Measurements from ENCODE around the gene HSPB9. TPM values are rescaled to one million over a fixed set of nuclear protein-coding genes. Genes with fewer than 3 reads are reported as not detected.

HSPB9 gene
- total RNA-seq, 1 donor from 2014 or later = not detected

DNA sequence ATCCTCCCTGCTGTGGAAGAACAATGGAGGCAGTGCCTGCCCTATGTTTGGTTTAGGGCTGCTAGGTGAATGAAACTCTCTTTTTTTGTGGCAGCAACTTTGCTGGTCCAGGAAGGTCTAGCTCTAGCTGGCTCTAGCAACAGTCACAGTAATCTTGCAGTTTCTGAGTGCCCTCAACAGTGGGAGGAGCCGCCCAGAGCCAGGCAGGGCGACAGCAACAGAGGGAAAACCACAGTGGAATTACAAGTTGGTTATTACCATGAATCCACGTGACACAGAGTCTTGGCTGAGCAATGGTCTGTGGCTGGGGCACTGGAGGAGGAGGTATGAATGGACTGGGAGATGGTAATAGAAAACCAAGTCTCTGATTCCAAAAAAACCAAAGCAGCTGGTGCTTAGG is 10.3 kb downstream of the HSPB9 start:
- Mint-ChIP-seq H3K36me3 (ENCODE audit: unreplicated experiment) (peaks cover 20% of the 10 kb centered on the region), H3K4me3 (ENCODE audit: unreplicated experiment) (no peak overlapping the region), H3K27me3 (ENCODE audit: unreplicated experiment) (no peaks in the 10 kb centered on the region), H3K4me1 (ENCODE audit: unreplicated experiment) (peaks cover 30% of the 10 kb centered on the region), H3K9me3 (ENCODE audit: unreplicated experiment) (no peaks in the 10 kb centered on the region), H3K27ac (ENCODE audit: unreplicated experiment) (peak overlapping the region; percentile 63)
- DNase-seq (ENCODE audit: extremely low spot score, unreplicated experiment) = no peak
- TF ChIP-seq, protein P1, sequence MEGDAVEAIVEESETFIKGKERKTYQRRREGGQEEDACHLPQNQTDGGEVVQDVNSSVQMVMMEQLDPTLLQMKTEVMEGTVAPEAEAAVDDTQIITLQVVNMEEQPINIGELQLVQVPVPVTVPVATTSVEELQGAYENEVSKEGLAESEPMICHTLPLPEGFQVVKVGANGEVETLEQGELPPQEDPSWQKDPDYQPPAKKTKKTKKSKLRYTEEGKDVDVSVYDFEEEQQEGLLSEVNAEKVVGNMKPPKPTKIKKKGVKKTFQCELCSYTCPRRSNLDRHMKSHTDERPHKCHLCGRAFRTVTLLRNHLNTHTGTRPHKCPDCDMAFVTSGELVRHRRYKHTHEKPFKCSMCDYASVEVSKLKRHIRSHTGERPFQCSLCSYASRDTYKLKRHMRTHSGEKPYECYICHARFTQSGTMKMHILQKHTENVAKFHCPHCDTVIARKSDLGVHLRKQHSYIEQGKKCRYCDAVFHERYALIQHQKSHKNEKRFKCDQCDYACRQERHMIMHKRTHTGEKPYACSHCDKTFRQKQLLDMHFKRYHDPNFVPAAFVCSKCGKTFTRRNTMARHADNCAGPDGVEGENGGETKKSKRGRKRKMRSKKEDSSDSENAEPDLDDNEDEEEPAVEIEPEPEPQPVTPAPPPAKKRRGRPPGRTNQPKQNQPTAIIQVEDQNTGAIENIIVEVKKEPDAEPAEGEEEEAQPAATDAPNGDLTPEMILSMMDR (IDR thresholded peaks at IDR 0.05) = no peak

DNA sequence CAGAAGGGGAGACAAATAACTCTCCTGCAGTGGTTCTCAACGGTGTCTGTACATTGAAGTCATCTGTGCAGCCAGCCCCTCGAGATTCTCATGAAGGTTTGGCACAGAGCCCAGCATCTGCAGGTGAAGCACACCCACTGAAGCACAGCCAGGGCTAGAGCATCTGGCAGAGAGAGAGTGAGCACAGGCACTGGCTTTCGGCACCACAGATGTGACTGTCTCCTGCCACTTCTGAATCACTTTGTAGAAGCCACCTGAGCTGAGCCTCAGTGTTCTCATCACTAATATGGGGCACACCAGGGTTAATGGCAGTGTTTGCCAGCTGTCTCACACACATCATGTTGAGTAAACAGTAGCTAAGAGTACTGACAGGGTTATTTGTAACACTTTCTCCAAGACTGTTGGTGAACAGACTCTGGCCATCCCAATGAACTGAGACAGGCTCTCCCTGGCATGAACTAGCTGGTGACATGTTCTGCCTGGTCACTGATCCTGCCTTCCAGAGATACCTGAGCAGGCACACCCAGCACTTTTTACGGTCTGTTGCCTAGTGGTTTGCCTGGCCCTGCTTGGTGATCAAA is 10.9 kb downstream of the HSPB9 start:
- H3K9me3 Mint-ChIP-seq (ENCODE audit: unreplicated experiment) = no peaks in the 10 kb centered on the region
- no peak overlapping the region for H3K4me3 Mint-ChIP-seq (ENCODE audit: unreplicated experiment)
- TF ChIP-seq, protein P1 (IDR thresholded peaks at IDR 0.05) = no peak
- no peaks in the 10 kb centered on the region for H3K27me3 Mint-ChIP-seq (ENCODE audit: unreplicated experiment)
- H3K36me3 Mint-ChIP-seq (ENCODE audit: unreplicated experiment) = peaks cover 14% of the 10 kb centered on the region
- H3K4me1 Mint-ChIP-seq (ENCODE audit: unreplicated experiment) = peaks cover 30% of the 10 kb centered on the region
- H3K27ac Mint-ChIP-seq (ENCODE audit: unreplicated experiment) = peak overlapping the region; percentile 63
- DNase-seq (ENCODE audit: extremely low spot score, unreplicated experiment) = no peak

DNA sequence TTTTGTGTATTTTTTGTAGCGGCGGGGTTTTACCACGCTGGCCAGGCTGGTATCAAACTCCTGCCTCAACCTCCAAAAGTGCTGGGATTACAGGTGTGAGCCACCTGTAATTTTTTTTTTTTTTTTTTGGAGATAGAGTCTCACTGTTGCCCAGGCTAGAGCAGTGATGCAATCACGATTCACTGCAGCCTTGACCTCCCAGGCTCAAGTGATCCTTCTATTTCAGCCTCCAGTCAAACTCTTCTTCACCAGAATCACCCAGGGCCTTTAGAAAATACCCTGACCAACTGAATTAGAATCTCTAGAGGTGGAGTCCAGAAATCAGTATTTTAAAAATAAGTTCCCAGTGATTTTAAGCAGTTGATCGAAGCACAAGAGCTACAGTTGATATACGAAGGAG is 12.5 kb downstream of the HSPB9 start:
- H3K27me3 Mint-ChIP-seq (ENCODE audit: unreplicated experiment) = no peaks in the 10 kb centered on the region
- H3K27ac Mint-ChIP-seq (ENCODE audit: unreplicated experiment) = no peak overlapping the region
- no peak overlapping the region for H3K4me3 Mint-ChIP-seq (ENCODE audit: unreplicated experiment)
- peaks cover 13% of the 10 kb centered on the region for H3K36me3 Mint-ChIP-seq (ENCODE audit: unreplicated experiment)
- TF ChIP-seq, protein P1 (IDR thresholded peaks at IDR 0.05) = no peak
- no peak for DNase-seq (ENCODE audit: extremely low spot score, unreplicated experiment)
- no peaks in the 10 kb centered on the region for H3K9me3 Mint-ChIP-seq (ENCODE audit: unreplicated experiment)
- H3K4me1 Mint-ChIP-seq (ENCODE audit: unreplicated experiment) = peaks cover 30% of the 10 kb centered on the region

DNA sequence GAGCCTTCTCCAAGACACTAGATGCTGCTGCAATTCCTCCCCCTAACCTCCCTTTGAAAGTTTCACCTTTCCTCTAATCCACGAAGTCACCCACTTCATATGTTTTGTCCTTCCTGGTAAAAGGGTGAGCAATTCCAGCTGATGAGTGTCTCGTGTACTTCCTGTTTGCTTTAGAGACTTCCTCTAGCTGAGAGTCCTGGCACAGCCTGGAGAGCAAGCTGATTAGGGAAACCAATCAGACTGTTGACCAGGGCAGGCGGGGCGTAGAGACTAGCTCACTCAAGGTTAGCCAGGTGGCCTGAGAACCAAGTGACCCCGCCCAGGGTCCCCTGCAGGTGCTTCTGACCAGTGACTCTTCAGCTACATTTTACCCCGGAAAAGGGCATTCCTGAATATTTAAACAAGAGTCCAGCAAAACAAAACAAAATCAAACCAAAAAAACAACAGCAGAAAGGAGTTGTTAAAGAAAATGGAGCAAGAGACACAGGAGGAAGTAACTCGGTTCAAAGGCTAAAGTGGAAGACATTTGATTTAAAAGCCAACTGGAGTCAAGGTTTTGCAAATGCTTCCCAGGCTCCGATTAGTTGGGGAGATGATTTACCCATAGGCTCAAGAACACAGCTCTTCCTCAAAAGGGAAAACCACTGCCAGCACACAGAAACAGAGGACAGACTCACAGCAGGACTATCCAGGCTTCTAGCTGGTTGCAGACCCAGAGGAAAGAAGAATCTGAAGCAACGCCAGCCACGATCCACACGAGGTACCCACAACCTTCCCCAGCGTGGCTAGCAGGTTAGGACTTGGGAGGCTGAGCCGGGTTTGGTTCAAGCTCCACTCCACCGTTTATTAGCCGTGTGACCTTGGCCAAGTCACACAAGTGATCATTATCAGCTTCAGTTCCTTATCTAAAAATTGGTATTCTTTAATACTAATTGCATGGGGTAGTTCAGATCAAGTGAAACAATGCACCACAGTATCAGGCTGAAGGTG is 13.4 kb downstream of the HSPB9 start:
- Mint-ChIP-seq H3K36me3 (ENCODE audit: unreplicated experiment) (peaks cover 8% of the 10 kb centered on the region), H3K27ac (ENCODE audit: unreplicated experiment) (peak overlapping the region; percentile 82), H3K4me1 (ENCODE audit: unreplicated experiment) (peaks cover 30% of the 10 kb centered on the region), H3K4me3 (ENCODE audit: unreplicated experiment) (no peak overlapping the region), H3K9me3 (ENCODE audit: unreplicated experiment) (no peaks in the 10 kb centered on the region), H3K27me3 (ENCODE audit: unreplicated experiment) (no peaks in the 10 kb centered on the region)
- TF ChIP-seq, protein P1 (IDR thresholded peaks at IDR 0.05) = no peak
- DNase-seq (ENCODE audit: extremely low spot score, unreplicated experiment) = no peak

DNA sequence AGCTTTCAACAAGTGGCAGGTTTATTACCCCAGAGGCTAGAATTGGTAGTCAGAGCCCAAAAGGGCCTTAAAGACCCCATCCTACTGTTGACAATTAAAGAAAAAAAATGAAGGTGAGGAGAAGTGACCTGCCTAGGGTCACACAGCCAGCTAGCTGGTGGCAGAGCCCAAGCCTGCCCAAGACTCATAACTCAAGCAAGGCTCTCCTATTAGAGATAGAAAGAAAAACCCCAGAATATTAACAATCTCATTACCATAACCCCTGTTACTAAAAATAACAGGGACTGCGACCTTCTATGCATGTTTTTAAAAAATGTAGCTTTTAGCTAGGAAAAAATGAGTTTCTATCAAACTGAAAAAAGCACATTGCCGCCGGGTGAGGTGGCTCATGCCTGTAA is 14.0 kb downstream of the HSPB9 start:
- Mint-ChIP-seq H3K4me3 (ENCODE audit: unreplicated experiment) (no peak overlapping the region), H3K27ac (ENCODE audit: unreplicated experiment) (no peak overlapping the region), H3K27me3 (ENCODE audit: unreplicated experiment) (no peaks in the 10 kb centered on the region), H3K9me3 (ENCODE audit: unreplicated experiment) (no peaks in the 10 kb centered on the region), H3K4me1 (ENCODE audit: unreplicated experiment) (peaks cover 30% of the 10 kb centered on the region), H3K36me3 (ENCODE audit: unreplicated experiment) (peaks cover 12% of the 10 kb centered on the region)
- TF ChIP-seq, protein P1 (IDR thresholded peaks at IDR 0.05) = no peak
- no peak for DNase-seq (ENCODE audit: extremely low spot score, unreplicated experiment)
